GM12874 (cell line): ENCODE data around the gene BMPER.

Experiments used
- TF ChIP-seq, protein P1 (sequence below): IDR thresholded peaks from 2 replicates; pipeline ENCODE4 v1.5.1; 2011; ENCODE audit warnings: low read depth, mild to moderate bottlenecking, control low read depth, low read length, moderate library complexity; ENCODE audit not compliant: insufficient read depth

Gene BMPER

DNA sequence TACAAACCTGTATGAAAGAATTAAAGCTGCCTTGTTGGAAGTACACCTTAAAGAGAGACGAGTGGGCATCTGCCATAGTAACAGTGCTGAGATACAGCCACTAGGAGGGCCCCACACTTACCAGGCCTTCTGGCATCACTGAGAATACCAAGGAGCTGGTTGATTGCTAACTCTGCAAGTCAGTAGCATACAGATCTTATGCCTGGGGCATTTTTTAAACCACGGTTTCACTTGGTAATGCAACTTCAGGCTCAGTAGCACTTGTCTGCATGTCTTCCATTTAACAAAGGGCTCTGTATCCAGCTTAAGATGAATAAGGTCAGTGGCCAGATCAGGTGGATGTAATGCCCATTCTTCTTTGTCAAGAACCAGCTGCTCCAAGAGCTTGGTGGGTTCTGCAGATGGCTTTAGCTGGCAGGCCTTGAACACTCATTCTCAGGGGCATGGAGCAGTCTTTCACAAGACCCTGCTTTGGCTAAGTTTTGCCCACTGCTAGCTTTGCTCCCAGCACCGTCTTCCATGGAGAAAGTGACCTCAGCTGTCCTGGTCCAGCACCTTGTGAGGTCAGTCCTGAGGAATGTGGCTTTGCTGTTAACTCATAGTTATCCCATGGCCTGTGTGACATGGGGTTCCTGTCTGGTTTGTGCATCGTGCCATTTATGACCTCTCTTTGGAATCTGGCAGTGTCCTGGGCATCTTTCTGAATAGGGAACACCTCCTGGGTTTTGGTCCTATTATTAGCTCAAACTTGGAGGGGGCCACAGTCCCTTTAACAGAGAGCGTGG lies 68.1 kb downstream of the BMPER start:
- TF ChIP-seq, protein P1, sequence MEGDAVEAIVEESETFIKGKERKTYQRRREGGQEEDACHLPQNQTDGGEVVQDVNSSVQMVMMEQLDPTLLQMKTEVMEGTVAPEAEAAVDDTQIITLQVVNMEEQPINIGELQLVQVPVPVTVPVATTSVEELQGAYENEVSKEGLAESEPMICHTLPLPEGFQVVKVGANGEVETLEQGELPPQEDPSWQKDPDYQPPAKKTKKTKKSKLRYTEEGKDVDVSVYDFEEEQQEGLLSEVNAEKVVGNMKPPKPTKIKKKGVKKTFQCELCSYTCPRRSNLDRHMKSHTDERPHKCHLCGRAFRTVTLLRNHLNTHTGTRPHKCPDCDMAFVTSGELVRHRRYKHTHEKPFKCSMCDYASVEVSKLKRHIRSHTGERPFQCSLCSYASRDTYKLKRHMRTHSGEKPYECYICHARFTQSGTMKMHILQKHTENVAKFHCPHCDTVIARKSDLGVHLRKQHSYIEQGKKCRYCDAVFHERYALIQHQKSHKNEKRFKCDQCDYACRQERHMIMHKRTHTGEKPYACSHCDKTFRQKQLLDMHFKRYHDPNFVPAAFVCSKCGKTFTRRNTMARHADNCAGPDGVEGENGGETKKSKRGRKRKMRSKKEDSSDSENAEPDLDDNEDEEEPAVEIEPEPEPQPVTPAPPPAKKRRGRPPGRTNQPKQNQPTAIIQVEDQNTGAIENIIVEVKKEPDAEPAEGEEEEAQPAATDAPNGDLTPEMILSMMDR: no peak

DNA sequence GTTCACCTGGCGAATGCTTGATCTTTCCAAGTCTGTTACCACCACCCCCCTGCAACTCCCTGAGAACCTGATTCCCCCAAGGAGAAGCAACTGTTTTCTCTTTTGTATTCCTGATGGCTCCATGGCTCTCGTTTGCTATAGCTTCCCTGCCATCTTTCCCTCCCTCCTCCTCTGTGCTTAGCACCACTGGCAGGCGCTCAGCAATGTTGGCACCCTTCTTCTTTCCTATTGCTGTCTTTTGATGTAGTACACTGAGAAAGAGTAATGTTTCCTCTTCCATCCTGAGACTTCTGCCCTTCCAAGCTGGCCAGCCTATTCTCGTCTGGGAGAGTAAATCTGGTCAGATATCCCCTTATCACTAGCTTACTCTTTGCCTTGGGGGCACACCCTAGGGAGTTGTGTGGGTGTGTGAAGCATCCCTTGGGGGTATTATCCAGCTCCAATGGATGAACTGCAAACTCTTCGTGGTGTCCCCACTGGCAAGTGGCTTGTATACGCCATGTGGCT lies 74.0 kb downstream of the BMPER start:
- TF ChIP-seq, protein P1: no peak

DNA sequence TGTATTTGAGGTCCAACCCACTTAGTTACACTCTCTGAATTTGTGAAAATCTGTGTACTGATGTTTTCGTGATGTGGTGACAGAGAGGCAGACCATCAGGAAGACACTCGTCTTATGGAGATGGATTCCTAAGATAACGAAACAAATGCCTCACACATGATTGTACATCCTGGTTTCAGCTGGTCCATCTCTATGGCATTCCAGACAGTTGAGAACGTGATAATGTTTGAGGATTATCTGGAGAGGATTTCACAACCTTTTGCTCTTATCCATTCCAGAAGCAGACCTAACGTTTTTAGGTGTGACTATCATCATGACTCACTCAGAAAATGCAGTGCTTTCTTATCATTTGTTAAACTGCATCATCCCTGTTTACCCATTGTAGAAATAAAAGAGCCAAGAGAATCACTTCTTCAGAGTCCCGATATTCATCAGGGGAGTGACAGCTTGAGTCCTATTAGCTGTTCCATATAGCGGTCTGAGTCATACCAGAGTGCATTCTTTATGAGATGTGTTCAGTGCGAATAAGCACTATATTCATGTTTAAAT lies 74.5 kb downstream of the BMPER start:
- TF ChIP-seq, protein P1: no peak

DNA sequence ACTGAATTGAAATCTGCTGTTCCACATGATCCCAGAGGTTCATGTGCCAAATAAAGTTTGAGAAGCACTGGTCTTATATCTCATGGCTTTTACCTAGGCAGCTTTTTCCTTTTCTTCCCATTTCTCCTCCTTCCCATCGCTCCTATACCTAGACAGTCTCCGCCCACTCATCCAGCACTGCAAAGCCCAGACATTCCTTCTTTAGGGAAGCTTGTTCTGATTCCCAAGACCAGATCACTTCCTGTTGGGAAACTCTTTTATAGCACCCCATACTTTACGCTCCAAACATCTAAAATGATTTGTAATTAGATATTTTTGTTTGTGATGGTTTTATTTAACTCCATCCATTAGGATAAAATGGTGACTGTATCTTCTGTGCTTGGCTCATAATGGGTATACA lies 75.9 kb downstream of the BMPER start:
- TF ChIP-seq, protein P1: no peak

DNA sequence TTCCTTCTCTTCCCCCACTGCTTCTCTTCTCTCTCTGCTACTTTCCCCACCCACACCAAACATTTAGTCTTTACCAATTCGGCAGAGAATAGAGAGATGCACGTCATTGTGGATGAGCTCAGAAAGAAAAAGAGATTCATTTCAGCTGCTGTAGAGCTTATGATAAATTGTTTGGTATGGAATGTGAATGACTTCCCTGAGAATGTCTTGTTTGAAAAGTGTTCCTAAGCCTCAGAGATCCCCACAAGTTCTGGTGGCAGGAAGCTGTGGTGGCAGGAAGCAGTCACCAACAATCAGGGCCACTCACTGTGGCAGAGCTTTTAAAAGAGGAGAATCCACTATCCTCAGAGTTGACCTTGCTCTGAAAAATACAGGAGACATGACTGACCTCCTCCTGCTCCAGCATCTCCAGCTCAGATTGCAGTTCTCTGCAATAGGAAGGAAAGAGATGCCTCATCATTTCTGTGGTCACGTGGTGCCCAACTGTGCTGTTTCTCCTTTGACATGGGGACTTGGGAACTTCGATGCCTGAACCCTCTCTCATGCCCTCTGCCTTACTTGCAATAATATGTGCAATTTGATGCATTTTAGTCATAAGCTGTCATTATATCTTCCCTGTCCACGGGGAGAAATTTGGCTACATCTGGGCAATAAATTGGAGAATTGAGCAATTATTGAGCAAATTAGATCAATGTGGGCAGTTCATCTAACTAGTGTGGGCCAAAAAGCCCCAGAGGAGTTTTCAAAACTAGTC lies 76.5 kb downstream of the BMPER start:
- TF ChIP-seq, protein P1: no peak

DNA sequence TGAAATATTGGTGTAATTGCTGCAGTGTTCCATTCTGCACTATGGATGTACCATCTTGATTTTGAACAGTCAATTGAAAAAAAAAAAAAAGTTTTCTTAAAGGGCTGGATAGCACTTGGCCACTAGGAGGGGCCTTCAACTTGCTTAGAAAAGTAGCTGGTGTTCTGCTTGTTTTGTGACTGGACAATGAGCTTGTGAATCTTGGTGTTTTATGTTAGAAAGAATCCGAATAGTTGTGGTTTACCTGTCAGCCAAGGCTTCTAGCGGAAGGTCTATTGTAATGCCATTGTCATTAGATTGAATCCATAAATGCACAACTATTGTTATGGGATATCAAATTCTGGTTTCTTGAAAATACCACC lies 77.1 kb downstream of the BMPER start:
- TF ChIP-seq, protein P1: no peak

DNA sequence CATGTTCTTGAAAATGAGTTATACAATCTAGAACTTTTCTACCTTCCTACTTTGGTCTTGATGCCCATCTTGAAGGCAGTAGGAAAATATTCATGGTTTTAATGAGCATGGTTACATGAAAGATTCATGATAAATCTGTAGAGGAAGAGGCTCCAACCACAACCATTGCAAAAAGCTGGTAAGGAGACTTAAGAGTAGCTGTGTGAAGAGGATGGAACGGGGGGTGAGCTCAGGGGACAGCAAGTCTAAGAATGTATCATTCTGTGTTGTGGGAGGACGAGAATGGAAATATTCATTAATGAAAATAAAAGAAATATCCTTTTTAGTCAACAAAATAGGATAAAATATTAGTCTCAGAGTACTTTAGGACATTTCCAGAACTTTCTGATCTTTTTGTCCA lies 81.1 kb downstream of the BMPER start:
- TF ChIP-seq, protein P1: no peak
